Astrocyte (in vitro differentiated cells and primary cell): ENCODE measurements around the gene RUNX3. TPM values are rescaled to one million over a fixed set of nuclear protein-coding genes. Genes with fewer than 3 reads are reported as not detected.

ENCODE experiments used
- DNase-seq: peaks from one replicate; pipeline ENCODE4 v3.0.0-alpha.2; 2010; ENCODE audit warnings: low read depth
- FAIRE-seq: peaks from 2 replicates; lab custom pipeline; 2011; peaks lifted over from hg19 to GRCh38; lab: Jason Lieb, UNC
- H2AFZ ChIP-seq: 2 replicates; pipeline ENCODE4 v1.6.0; 2012; ENCODE audit warnings: low read depth, low read length, inconsistent platforms
- H3K27ac ChIP-seq: 2 replicates; pipeline ENCODE4 v1.5.1; 2011; ENCODE audit warnings: low read depth, low read length, inconsistent platforms
- H3K27me3 ChIP-seq: 2 replicates; pipeline ENCODE4 v1.6.0; 2011; ENCODE audit warnings: low read length, inconsistent platforms; ENCODE audit not compliant: insufficient read depth
- H3K36me3 ChIP-seq: 2 replicates; pipeline ENCODE4 v1.5.1; 2011; ENCODE audit warnings: low read length, inconsistent platforms; ENCODE audit not compliant: insufficient read depth
- H3K4me1 ChIP-seq: 2 replicates; pipeline ENCODE4 v1.5.1; 2011; ENCODE audit warnings: low read length, inconsistent platforms; ENCODE audit not compliant: insufficient read depth
- H3K4me2 ChIP-seq: 2 replicates; pipeline ENCODE4 v1.6.0; 2012; ENCODE audit warnings: low read length, inconsistent platforms
- H3K4me3 ChIP-seq: 2 replicates; pipeline ENCODE4 v1.5.1; 2011; ENCODE audit warnings: low read depth, mild to moderate bottlenecking, low read length, inconsistent platforms; ENCODE audit not compliant: insufficient read depth
- H3K79me2 ChIP-seq: 2 replicates; pipeline ENCODE4 v1.6.0; 2012; ENCODE audit warnings: mild to moderate bottlenecking, low read length, inconsistent platforms; ENCODE audit not compliant: insufficient read depth
- H3K9ac ChIP-seq: 2 replicates; pipeline ENCODE4 v1.6.0; 2012; ENCODE audit warnings: mild to moderate bottlenecking, low read length, inconsistent platforms
- H3K9me3 ChIP-seq: 2 replicates; pipeline ENCODE4 v1.5.1; 2012; ENCODE audit warnings: low read depth, mild to moderate bottlenecking, low read length, inconsistent platforms; ENCODE audit not compliant: insufficient read depth
- H4K20me1 ChIP-seq: 2 replicates; pipeline ENCODE4 v1.6.0; 2012; ENCODE audit warnings: low read length, inconsistent platforms; ENCODE audit not compliant: insufficient read depth
- H3K27ac Mint-ChIP-seq: one replicate; pipeline ENCODE4 v1.8.0; 2021; ENCODE audit warnings: mild to moderate bottlenecking, mixed read lengths; ENCODE audit not compliant: unreplicated experiment
- H3K27me3 Mint-ChIP-seq: one replicate; pipeline ENCODE4 v1.8.0; 2021; ENCODE audit warnings: low read depth, mixed read lengths; ENCODE audit not compliant: unreplicated experiment
- H3K36me3 Mint-ChIP-seq: one replicate; pipeline ENCODE4 v1.8.0; 2021; ENCODE audit warnings: low read depth, mixed read lengths; ENCODE audit not compliant: unreplicated experiment
- H3K4me1 Mint-ChIP-seq: one replicate; pipeline ENCODE4 v1.8.0; 2021; ENCODE audit warnings: low read depth, mixed read lengths; ENCODE audit not compliant: unreplicated experiment
- H3K4me3 Mint-ChIP-seq: one replicate; pipeline ENCODE4 v1.8.0; 2021; ENCODE audit warnings: mild to moderate bottlenecking, moderate library complexity, mixed read lengths; ENCODE audit not compliant: unreplicated experiment
- H3K9me3 Mint-ChIP-seq: one replicate; pipeline ENCODE4 v1.8.0; 2021; ENCODE audit warnings: mild to moderate bottlenecking, mixed read lengths; ENCODE audit not compliant: unreplicated experiment
- EZH2 ChIP-seq: IDR thresholded peaks from 2 replicates; pipeline ENCODE4 v1.6.1; 2012; ENCODE audit warnings: mild to moderate bottlenecking, low read length, inconsistent platforms; ENCODE audit not compliant: insufficient read depth
- total RNA-seq: library from RNA; stranded (reverse); gene quantifications from 2 replicates; pipeline ENCODE4 v1.2.1, GENCODE V29; 2021
- TF ChIP-seq, protein P1 (sequence below): IDR thresholded peaks from 2 replicates; pipeline ENCODE4 v1.5.1; 2011; ENCODE audit warnings: low read depth, mild to moderate bottlenecking, inconsistent platforms, low read length, moderate library complexity; ENCODE audit not compliant: insufficient read depth

The RUNX3 gene
- total RNA-seq, 1 donor from 2014 or later: 2.5 TPM

DNA sequence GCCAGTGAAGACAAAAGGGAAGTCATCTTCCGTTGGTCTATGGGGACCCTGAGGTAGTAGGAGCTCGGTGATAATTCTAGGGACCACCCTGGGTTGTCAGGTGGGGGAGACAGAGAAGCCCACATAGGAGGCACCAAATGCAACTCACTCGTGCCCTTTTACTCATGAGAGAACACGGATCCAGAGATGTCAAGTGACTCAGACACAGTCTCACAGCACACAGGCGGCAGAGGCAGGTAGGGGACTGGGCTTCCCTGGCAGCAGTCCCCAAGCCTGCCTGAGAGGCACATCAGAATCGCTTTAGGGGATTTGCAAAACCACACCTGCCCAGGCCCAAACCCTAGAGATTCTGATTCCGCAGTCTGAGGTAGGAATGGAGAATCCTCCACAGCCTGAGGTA is 31.3 kb upstream of the RUNX3 start:
- H3K4me3 Mint-ChIP-seq: no peak overlapping the region
- peaks cover 15% of the 10 kb centered on the region for H3K4me1 Mint-ChIP-seq
- no peaks in the 10 kb centered on the region for H3K9me3 ChIP-seq
- no peak overlapping the region for H3K9ac ChIP-seq
- no peak overlapping the region for H3K4me3 ChIP-seq
- H3K9me3 Mint-ChIP-seq: no peaks in the 10 kb centered on the region
- H3K27me3 Mint-ChIP-seq: peaks cover 27% of the 10 kb centered on the region
- H3K36me3 ChIP-seq: no peaks in the 10 kb centered on the region
- H4K20me1 ChIP-seq: no peaks in the 10 kb centered on the region
- DNase-seq: no peak
- peaks cover 25% of the 10 kb centered on the region for H3K4me1 ChIP-seq
- no peak overlapping the region for H3K27ac ChIP-seq
- no peaks in the 10 kb centered on the region for H3K79me2 ChIP-seq
- no peaks in the 10 kb centered on the region for H3K36me3 Mint-ChIP-seq
- H2AFZ ChIP-seq: no peak overlapping the region
- no peak for FAIRE-seq
- no peak for TF ChIP-seq EZH2
- TF ChIP-seq, protein P1, sequence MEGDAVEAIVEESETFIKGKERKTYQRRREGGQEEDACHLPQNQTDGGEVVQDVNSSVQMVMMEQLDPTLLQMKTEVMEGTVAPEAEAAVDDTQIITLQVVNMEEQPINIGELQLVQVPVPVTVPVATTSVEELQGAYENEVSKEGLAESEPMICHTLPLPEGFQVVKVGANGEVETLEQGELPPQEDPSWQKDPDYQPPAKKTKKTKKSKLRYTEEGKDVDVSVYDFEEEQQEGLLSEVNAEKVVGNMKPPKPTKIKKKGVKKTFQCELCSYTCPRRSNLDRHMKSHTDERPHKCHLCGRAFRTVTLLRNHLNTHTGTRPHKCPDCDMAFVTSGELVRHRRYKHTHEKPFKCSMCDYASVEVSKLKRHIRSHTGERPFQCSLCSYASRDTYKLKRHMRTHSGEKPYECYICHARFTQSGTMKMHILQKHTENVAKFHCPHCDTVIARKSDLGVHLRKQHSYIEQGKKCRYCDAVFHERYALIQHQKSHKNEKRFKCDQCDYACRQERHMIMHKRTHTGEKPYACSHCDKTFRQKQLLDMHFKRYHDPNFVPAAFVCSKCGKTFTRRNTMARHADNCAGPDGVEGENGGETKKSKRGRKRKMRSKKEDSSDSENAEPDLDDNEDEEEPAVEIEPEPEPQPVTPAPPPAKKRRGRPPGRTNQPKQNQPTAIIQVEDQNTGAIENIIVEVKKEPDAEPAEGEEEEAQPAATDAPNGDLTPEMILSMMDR: no peak
- H3K4me2 ChIP-seq: no peak overlapping the region
- no peak overlapping the region for H3K27ac Mint-ChIP-seq
- peaks cover 3% of the 10 kb centered on the region for H3K27me3 ChIP-seq

DNA sequence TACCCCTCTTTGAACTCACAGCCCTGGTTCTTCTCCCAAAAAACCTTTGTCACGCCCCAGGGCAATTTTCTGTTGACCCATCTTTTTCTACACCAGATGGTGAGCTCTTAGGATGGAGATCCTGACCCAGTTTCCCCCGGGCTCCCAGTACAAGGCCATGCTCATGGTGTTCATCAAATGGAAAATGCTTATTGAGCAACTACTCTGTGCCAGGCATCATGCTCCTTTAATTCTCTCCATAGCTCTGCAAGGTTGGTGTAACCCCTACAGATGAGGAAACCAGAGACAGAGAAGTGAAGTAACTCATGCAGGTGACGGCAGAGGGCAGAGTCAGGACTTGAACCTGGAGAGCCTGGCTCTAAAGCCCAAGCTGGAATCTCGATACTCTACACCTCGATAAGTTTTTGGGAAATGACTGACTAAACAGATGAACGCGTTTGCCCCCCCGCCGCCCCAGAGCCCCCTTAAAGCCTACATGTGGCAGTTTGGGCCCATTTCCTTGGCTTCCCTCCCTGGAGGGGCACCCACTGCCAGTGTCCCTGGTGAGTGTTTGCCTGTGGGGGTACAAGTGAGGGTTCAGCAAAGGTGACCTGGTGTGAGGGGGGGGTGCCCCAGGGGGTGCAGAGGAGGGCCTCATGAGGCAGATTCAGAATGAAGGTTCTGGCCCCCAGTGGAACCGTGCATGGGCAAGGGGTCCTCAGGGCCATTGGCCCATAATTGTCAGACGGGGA is 30.2 kb upstream of the RUNX3 start:
- no peak overlapping the region for H3K4me2 ChIP-seq
- TF ChIP-seq, protein P1: no peak
- no peak for TF ChIP-seq EZH2

DNA sequence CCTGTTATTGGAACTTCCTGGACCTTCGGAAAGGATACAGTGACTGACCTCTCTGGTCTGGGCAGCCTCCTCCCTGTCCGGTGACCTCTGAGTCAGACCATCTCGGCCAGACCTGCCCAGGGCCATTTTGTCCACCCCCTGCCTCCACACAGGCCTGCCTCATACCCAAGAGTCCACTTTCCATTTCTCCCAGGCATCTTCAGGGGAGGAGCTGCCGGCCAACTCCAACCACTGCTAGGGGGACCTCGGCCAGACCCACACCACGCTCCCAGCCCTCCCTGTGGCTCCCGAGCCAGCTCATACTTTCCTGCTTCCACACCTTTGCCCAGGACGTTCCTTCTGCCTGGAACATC is 29.5 kb upstream of the RUNX3 start:
- H2AFZ ChIP-seq: no peak overlapping the region
- H3K27ac ChIP-seq: no peak overlapping the region
- Mint-ChIP-seq H3K27me3 (peaks cover 25% of the 10 kb centered on the region), H3K27ac (no peak overlapping the region), H3K36me3 (peaks cover 2% of the 10 kb centered on the region), H3K4me1 (peaks cover 21% of the 10 kb centered on the region), H3K9me3 (no peaks in the 10 kb centered on the region), H3K4me3 (no peak overlapping the region)
- DNase-seq (no peak), FAIRE-seq (no peak)
- no peaks in the 10 kb centered on the region for H3K79me2 ChIP-seq
- H3K4me1 ChIP-seq: peaks cover 29% of the 10 kb centered on the region
- no peaks in the 10 kb centered on the region for H3K36me3 ChIP-seq
- H3K9me3 ChIP-seq: no peaks in the 10 kb centered on the region
- no peak overlapping the region for H3K4me2 ChIP-seq
- H3K9ac ChIP-seq: no peak overlapping the region
- peaks cover 3% of the 10 kb centered on the region for H3K27me3 ChIP-seq
- H3K4me3 ChIP-seq: no peak overlapping the region
- TF ChIP-seq EZH2: no peak
- TF ChIP-seq, protein P1: no peak
- no peaks in the 10 kb centered on the region for H4K20me1 ChIP-seq

More for the DNA sequence above, 30.2 kb upstream of the RUNX3 start:
- Histone ChIP-seq H3K27ac (no peak overlapping the region), H4K20me1 (no peaks in the 10 kb centered on the region), H3K79me2 (no peaks in the 10 kb centered on the region), H3K27me3 (peaks cover 3% of the 10 kb centered on the region), H3K4me3 (no peak overlapping the region), H3K4me1 (peaks cover 28% of the 10 kb centered on the region), H3K36me3 (no peaks in the 10 kb centered on the region), H3K9ac (no peak overlapping the region), H3K9me3 (no peaks in the 10 kb centered on the region), H2AFZ (no peak overlapping the region)
- FAIRE-seq (no peak), DNase-seq (no peak)
- peak overlapping the region; percentile 9 for H3K27ac Mint-ChIP-seq
- no peak overlapping the region for H3K4me3 Mint-ChIP-seq
- H3K36me3 Mint-ChIP-seq: no peaks in the 10 kb centered on the region
- no peaks in the 10 kb centered on the region for H3K9me3 Mint-ChIP-seq
- H3K27me3 Mint-ChIP-seq: peaks cover 27% of the 10 kb centered on the region
- H3K4me1 Mint-ChIP-seq: peaks cover 20% of the 10 kb centered on the region
